Activated CD8-positive, alpha-beta memory T cell treated with anti-CD3 and anti-CD28 coated beads, Interleukin-2, amount 50 U/mL, for 48 hours (primary cell): Measurements from ENCODE around the gene COL25A1.

Experiments used
- DNase-seq: peaks from one replicate; pipeline ENCODE4 v3.0.0-alpha.2; 2020

COL25A1 gene

GRCh38 chr4:109302361-109303139, at the start of gene COL25A1:
TSS of gene COL25A1 (minus strand) at chr4:109302658.
- peak; percentile 70 for DNase-seq

- DNase-seq, result no peak
Measured at GRCh38 chr4:109350121-109350520, 47.7 kb upstream of the COL25A1 start.

- DNase-seq, result no peak
Measured at GRCh38 chr4:109334129-109335105, 32.0 kb upstream of the COL25A1 start.

GRCh38 chr4:109332926-109333464, 30.5 kb upstream of the COL25A1 start:
- no peak for DNase-seq

GRCh38 chr4:109327641-109328040, 25.2 kb upstream of the COL25A1 start:
- DNase-seq, result no peak

GRCh38 chr4:109325698-109326097, 23.2 kb upstream of the COL25A1 start:
- DNase-seq, result no peak

GRCh38 chr4:109323348-109323747, 20.9 kb upstream of the COL25A1 start:
- DNase-seq, result no peak

- no peak for DNase-seq
Measured at GRCh38 chr4:109321232-109321631, 18.8 kb upstream of the COL25A1 start.

GRCh38 chr4:109319684-109320083, 17.2 kb upstream of the COL25A1 start:
- DNase-seq, result no peak

- DNase-seq, result no peak
Measured at GRCh38 chr4:109319156-109319555, 16.7 kb upstream of the COL25A1 start.

- DNase-seq, result no peak
Measured at GRCh38 chr4:109315818-109316217, 13.4 kb upstream of the COL25A1 start.

GRCh38 chr4:109315341-109315740, 12.9 kb upstream of the COL25A1 start:
- DNase-seq, result no peak

- no peak for DNase-seq
Measured at GRCh38 chr4:109313168-109314133, 11.0 kb upstream of the COL25A1 start.

- no peak for DNase-seq
Measured at GRCh38 chr4:109303140-109303496, 660 bp upstream of the COL25A1 start.

GRCh38 chr4:109301651-109302360, 652 bp downstream of the COL25A1 start:
- peak; percentile 56 for DNase-seq

- no peak for DNase-seq
Measured at GRCh38 chr4:109298279-109299010, 4.0 kb downstream of the COL25A1 start.

GRCh38 chr4:109296527-109296926, 5.9 kb downstream of the COL25A1 start:
- DNase-seq, result no peak

GRCh38 chr4:109295081-109295480, 7.4 kb downstream of the COL25A1 start:
- DNase-seq, result no peak

- no peak for DNase-seq
Measured at GRCh38 chr4:109294468-109295020, 7.9 kb downstream of the COL25A1 start.

- DNase-seq, result no peak
Measured at GRCh38 chr4:109294006-109294405, 8.5 kb downstream of the COL25A1 start.
